ENCODE data around the gene NCAPG2. TPM values are rescaled to one million over a fixed set of nuclear protein-coding genes. Genes with fewer than 3 reads are reported as not detected.
A peak's percentile ranks its signal among the peaks of the same experiment; 100 is the strongest.

NCAPG2 gene
- 5.6 TPM for total RNA-seq
- long read RNA-seq, partial matches to known transcripts, result 1 of 4 reads
- long read RNA-seq, other reads (novel, unspliced or antisense), result 1 of 4 reads

GRCh38 chr7:158704524-158705233 lies at the start of gene NCAPG2:
TSS of gene NCAPG2 (minus strand) at chr7:158704804. CDS start at chr7:158701899, 2,905 bp downstream.
- ATAC-seq (ENCODE audit: poor library complexity) (peak; percentile 99), DNase-seq (peak; percentile 99)
- intact Hi-C loops (cut with DNase I), result no loop called here

- DNase-seq (no peak), ATAC-seq (ENCODE audit: poor library complexity) (no peak)
- intact Hi-C loops (cut with DNase I), result no loop called here
Measured at GRCh38 chr7:158753900-158754299, 49.3 kb upstream of the NCAPG2 start.

- intact Hi-C loops (cut with DNase I), result no loop called here
- DNase-seq (no peak), ATAC-seq (ENCODE audit: poor library complexity) (no peak)
Measured at GRCh38 chr7:158751751-158752150, 47.1 kb upstream of the NCAPG2 start.

- intact Hi-C loops (cut with DNase I), result no loop called here
- ATAC-seq (ENCODE audit: poor library complexity), result no peak
- no peak for DNase-seq
Measured at GRCh38 chr7:158751199-158751598, 46.6 kb upstream of the NCAPG2 start.

- intact Hi-C loops (cut with DNase I), result no loop called here
- DNase-seq (no peak), ATAC-seq (ENCODE audit: poor library complexity) (no peak)
Measured at GRCh38 chr7:158750702-158751101, 46.1 kb upstream of the NCAPG2 start.

- ATAC-seq (ENCODE audit: poor library complexity) (no peak), DNase-seq (no peak)
- intact Hi-C loops (cut with DNase I), result no loop called here
Measured at GRCh38 chr7:158749396-158749795, 44.8 kb upstream of the NCAPG2 start.

- no peak for ATAC-seq (ENCODE audit: poor library complexity)
- intact Hi-C loops (cut with DNase I), result no loop called here
Measured at GRCh38 chr7:158748335-158748734, 43.7 kb upstream of the NCAPG2 start.

GRCh38 chr7:158747408-158747807 lies 42.8 kb upstream of the NCAPG2 start:
- intact Hi-C loops (cut with DNase I), result no loop called here
- ATAC-seq (ENCODE audit: poor library complexity) (peak; percentile 67), DNase-seq (no peak)

More at GRCh38 chr7:158748335-158748734, 43.7 kb upstream of the NCAPG2 start:
- DNase-seq, result no peak

GRCh38 chr7:158746957-158747356 lies 42.4 kb upstream of the NCAPG2 start:
- DNase-seq (no peak), ATAC-seq (ENCODE audit: poor library complexity) (no peak)
- intact Hi-C loops (cut with DNase I), result no loop called here

- intact Hi-C loops (cut with DNase I), result no loop called here
- DNase-seq (no peak), ATAC-seq (ENCODE audit: poor library complexity) (no peak)
Measured at GRCh38 chr7:158745057-158745715, 40.6 kb upstream of the NCAPG2 start.

GRCh38 chr7:158744070-158744469 lies 39.5 kb upstream of the NCAPG2 start:
- ATAC-seq (ENCODE audit: poor library complexity) (no peak), DNase-seq (no peak)
- intact Hi-C loops (cut with DNase I), result no loop called here

GRCh38 chr7:158743219-158743618 lies 38.6 kb upstream of the NCAPG2 start:
- intact Hi-C loops (cut with DNase I), result no loop called here
- DNase-seq (no peak), ATAC-seq (ENCODE audit: poor library complexity) (no peak)

GRCh38 chr7:158742065-158742821 lies 37.6 kb upstream of the NCAPG2 start:
- no peak for DNase-seq
- no peak for ATAC-seq (ENCODE audit: poor library complexity)

GRCh38 chr7:158741294-158741666 lies 36.7 kb upstream of the NCAPG2 start:
- DNase-seq (no peak), ATAC-seq (ENCODE audit: poor library complexity) (no peak)
- intact Hi-C loops (cut with DNase I), result no loop called here

More at GRCh38 chr7:158742065-158742821, 37.6 kb upstream of the NCAPG2 start:
- intact Hi-C loops (cut with DNase I), result no loop called here

- intact Hi-C loops (cut with DNase I), result no loop called here
- DNase-seq (no peak), ATAC-seq (ENCODE audit: poor library complexity) (no peak)
Measured at GRCh38 chr7:158740657-158741293, 36.2 kb upstream of the NCAPG2 start.

- intact Hi-C loops (cut with DNase I), result no loop called here
Measured at GRCh38 chr7:158740013-158740656, 35.5 kb upstream of the NCAPG2 start.

GRCh38 chr7:158738841-158739240 lies 34.2 kb upstream of the NCAPG2 start:
- intact Hi-C loops (cut with DNase I), result no loop called here
- ATAC-seq (ENCODE audit: poor library complexity) (no peak), DNase-seq (no peak)

More at GRCh38 chr7:158740013-158740656, 35.5 kb upstream of the NCAPG2 start:
- peak; percentile 55 for DNase-seq
- peak; percentile 23 for ATAC-seq (ENCODE audit: poor library complexity)

- ATAC-seq (ENCODE audit: poor library complexity), result no peak
- no peak for DNase-seq
- intact Hi-C loops (cut with DNase I), result no loop called here
Measured at GRCh38 chr7:158737064-158737695, 32.6 kb upstream of the NCAPG2 start.

Measured in Right ventricle myocardium superior (tissue), 1 donor.